ENCODE results near the gene RASAL2.

- TF ChIP-seq CTCF (IDR thresholded peaks at IDR 0.05) (no peak), POLR2A (IDR thresholded peaks at IDR 0.05) (no peak)
These were observed 267.9 kb downstream of the RASAL2 start for GRCh38 chr1:178361847-178362246.

Measured in adrenal gland (tissue), 5 donors.